Upper lobe of left lung (tissue), 6 donors: Measurements from ENCODE around the gene RAB11FIP3. TPM values are rescaled to one million over a fixed set of nuclear protein-coding genes. Genes with fewer than 3 reads are reported as not detected.
"Not testable (repeated sequence)": the region's sequence is repeated elsewhere in the genome, so short reads cannot be mapped to it uniquely, and the experiment has no call there.

ENCODE experiments used
- ATAC-seq, 2 donors: fragments of 200-7000 bp; cut with Tn5 transposase; one replicate each; pipeline ENCODE4 v1.9.1; 2022; ENCODE audit warnings: mild to moderate bottlenecking in 2 of 2, moderate library complexity in 2 of 2; ENCODE audit not compliant: low FRiP score in 2 of 2
- DNase-seq, 2 donors: peaks; one replicate each; pipeline ENCODE4 v3.0.0-alpha.2; 2019 to 2020
- H3K27ac ChIP-seq, 4 donors: fragments of 200-600 bp; sonication (generic); one replicate each; pipeline ENCODE4 v1.5.1; 2016 to 2019
- H3K27me3 ChIP-seq, 4 donors: fragments of 200-600 bp; sonication (generic); one replicate each; pipeline ENCODE4 v1.5.1; 2017 to 2019
- H3K36me3 ChIP-seq, 4 donors: fragments of 200-600 bp; sonication (generic); one replicate each; pipeline ENCODE4 v1.5.1; 2016 to 2019
- H3K4me1 ChIP-seq, 4 donors: fragments of 200-600 bp; sonication (generic); one replicate each; pipeline ENCODE4 v1.5.1; 2018 to 2019
- H3K4me3 ChIP-seq, 4 donors: fragments of 200-600 bp; sonication (generic); one replicate each; pipeline ENCODE4 v1.5.1; 2017 to 2019; ENCODE audit warnings: mild to moderate bottlenecking in 2 of 4, moderate library complexity in 1 of 4
- H3K9me3 ChIP-seq, 4 donors: fragments of 200-600 bp; sonication (generic); one replicate each; pipeline ENCODE4 v1.5.1; 2018 to 2019
- EP300 ChIP-seq, 4 donors: sonication (generic); formaldehyde crosslinking; IDR thresholded peaks; one replicate each; pipeline ENCODE4 v1.5.1; 2017; ENCODE audit warnings: antibody characterized with exemption in 4 of 4, control low read depth in 2 of 4
- POLR2A ChIP-seq, 4 donors: fragments of 450-650 bp; IDR thresholded peaks; one replicate each; pipeline ENCODE4 v1.5.1; 2016 to 2017; ENCODE audit warnings: antibody characterized with exemption in 4 of 4, mild to moderate bottlenecking in 2 of 4
- POLR2AphosphoS5 ChIP-seq, 2 donors: sonication (generic); formaldehyde crosslinking; IDR thresholded peaks; one replicate each; pipeline ENCODE4 v1.5.1; 2017; ENCODE audit warnings: antibody characterized with exemption in 2 of 2
- WGBS, 2 donors: methylation state at CpG; one replicate each; pipeline ENCODE4 v1.1.5; 2017 to 2018; 5-methylcytosine and 5-hydroxymethylcytosine counted together
- total RNA-seq, 6 donors: library from RNA; depleted of rRNA in 4 of 6; stranded (reverse); fragments of >200 nt in 4 of 6; gene quantifications; one replicate each; pipeline versions ENCODE4 v1.1.0 to v1.2.1, GENCODE V29; 2016 to 2021
- TF ChIP-seq, protein P1 (sequence below), 6 experiments: fragments of 450-650 bp in 4 of 6; fragments of 200-600 bp in 2 of 6; sonication (generic) in 2 of 6; IDR thresholded peaks; one replicate each; pipeline ENCODE4 v1.5.1; 2016 to 2019; ENCODE audit warnings: antibody characterized with exemption in 6 of 6
- donor health status: DM: no; HTN: no; CAD: no; lungs with moderate emphysema.
- donor health status: DM: no; HTN: yes; CAD: no; lungs with severe emphysema.

RAB11FIP3 gene
- total RNA-seq, 6 donors from 2014 or later = 38.9 to 95.3 (median 43.8) TPM

DNA sequence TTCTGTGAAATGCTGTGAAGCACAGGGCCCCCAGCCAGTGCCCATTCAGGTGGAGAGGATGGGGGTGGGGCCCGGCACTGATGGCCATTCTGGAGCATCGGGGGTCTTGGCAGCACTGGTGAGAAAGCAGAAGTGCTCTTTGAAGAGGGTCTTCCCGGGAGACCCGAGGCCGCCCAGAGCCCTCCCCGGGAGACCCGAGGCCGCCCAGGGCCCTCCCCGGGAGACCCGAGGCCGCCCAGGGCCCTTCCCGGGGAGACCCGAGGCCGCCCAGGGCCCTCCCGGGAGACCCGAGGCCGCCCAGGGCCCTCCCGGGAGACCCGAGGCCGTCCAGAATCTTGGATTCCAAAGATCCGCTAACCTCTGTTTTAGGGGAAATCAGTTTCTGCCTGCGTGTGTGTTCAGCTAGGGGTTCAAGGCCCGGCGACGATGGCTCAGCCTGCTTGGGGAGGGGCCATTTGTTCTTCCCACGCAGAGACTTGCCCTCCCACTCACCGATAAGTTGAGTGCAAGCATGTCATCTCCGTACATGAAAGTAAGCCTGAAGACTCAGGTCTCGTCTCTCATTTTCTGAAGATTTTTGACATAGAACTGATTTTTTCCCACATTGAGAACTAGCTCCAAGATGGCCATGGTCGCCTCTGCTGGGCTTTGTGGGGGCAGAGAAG lies 66.9 kb downstream of the RAB11FIP3 start:
- ATAC-seq = no peak
- DNase-seq = no peak
- H3K4me1 ChIP-seq = no peaks in the 10 kb centered on the region
- no peak overlapping the region for H3K27ac ChIP-seq
- 94 to 95% methylated on average over 10 to 22 of the region's 30 CpGs for WGBS, 2 donors
- H3K4me3 ChIP-seq = no peak overlapping the region
- TF ChIP-seq POLR2A (IDR thresholded peaks at IDR 0.05) (no peak), POLR2AphosphoS5 (IDR thresholded peaks at IDR 0.05) (no peak), EP300 (IDR thresholded peaks at IDR 0.05) (no peak)
- TF ChIP-seq, protein P1, sequence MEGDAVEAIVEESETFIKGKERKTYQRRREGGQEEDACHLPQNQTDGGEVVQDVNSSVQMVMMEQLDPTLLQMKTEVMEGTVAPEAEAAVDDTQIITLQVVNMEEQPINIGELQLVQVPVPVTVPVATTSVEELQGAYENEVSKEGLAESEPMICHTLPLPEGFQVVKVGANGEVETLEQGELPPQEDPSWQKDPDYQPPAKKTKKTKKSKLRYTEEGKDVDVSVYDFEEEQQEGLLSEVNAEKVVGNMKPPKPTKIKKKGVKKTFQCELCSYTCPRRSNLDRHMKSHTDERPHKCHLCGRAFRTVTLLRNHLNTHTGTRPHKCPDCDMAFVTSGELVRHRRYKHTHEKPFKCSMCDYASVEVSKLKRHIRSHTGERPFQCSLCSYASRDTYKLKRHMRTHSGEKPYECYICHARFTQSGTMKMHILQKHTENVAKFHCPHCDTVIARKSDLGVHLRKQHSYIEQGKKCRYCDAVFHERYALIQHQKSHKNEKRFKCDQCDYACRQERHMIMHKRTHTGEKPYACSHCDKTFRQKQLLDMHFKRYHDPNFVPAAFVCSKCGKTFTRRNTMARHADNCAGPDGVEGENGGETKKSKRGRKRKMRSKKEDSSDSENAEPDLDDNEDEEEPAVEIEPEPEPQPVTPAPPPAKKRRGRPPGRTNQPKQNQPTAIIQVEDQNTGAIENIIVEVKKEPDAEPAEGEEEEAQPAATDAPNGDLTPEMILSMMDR (IDR thresholded peaks at IDR 0.05) = no peak
- no peaks in the 10 kb centered on the region for H3K27me3 ChIP-seq
- no peaks in the 10 kb centered on the region for H3K9me3 ChIP-seq
- H3K36me3 ChIP-seq = peaks cover 0 to 49% (median 30%) of the 10 kb centered on the region in 4 donors

DNA sequence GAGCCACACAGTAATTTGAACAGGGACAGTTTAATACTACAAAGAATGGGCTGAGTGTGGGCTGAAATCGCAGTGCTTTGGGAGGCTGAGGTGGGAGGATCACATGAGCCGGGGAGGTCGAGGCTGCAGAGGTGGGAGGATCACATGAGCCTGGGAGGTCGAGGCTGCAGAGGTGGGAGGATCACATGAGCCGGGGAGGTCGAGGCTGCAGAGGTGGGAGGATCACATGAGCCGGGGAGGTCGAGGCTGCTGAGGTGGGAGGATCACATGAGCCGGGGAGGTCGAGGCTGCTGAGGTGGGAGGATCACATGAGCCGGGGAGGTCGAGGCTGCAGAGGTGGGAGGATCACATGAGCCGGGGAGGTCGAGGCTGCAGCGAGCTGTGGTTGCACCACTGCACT lies 69.2 kb downstream of the RAB11FIP3 start:
- not testable (repeated sequence) for H3K4me1 ChIP-seq, DNase-seq, H3K9me3 ChIP-seq, H3K4me3 ChIP-seq, H3K27ac ChIP-seq, H3K27me3 ChIP-seq, ATAC-seq
- peaks cover 0 to 50% (median 26%) of the 10 kb centered on the region in 4 donors for H3K36me3 ChIP-seq
- WGBS, 2 donors = 83 to 84% methylated on average over 15 of the region's 15 CpGs

DNA sequence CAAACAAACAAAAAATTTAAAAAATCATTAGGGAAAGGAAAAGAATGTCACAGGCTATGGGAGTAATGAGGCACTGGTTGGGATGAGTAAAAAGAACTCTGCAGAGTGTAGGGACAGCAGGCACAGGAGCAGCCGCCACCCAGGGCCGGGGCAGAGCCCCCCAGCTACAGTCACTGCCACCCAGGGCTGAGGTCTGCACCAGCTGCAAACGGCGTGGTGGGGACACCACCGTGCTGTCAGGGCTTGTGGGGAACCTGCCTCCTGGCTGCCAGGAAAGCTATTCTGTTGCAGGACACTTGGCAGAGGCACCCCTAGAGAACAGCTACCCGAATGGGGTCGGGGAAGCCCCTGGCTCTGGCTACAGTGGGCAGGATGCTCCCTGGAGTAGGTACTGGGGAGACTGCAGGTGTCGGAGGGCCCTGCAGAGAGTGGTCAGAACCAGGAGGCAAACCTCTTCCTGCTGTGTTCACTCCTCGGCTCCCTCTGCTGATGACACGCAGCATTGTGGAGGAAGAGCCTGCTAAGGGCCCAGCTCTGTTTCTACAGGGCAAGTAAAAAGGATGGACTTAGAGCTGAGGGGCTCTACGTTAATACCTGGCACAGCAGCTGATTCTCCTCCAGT lies 69.8 kb downstream of the RAB11FIP3 start:
- TF ChIP-seq EP300 (IDR thresholded peaks at IDR 0.05) (no peak), POLR2A (IDR thresholded peaks at IDR 0.05) (no peak), POLR2AphosphoS5 (IDR thresholded peaks at IDR 0.05) (no peak)
- TF ChIP-seq, protein P1 (IDR thresholded peaks at IDR 0.05) = peak in 2 of 6 experiments; percentile 15 to 16
- no peaks in the 10 kb centered on the region for H3K9me3 ChIP-seq
- no peaks in the 10 kb centered on the region for H3K4me1 ChIP-seq
- WGBS, 2 donors = 78 to 82% methylated on average over 11 of the region's 11 CpGs
- ATAC-seq (peak in 1 of 2 donors; percentile 38), DNase-seq (no peak)
- H3K36me3 ChIP-seq = peaks cover 0 to 48% (median 24%) of the 10 kb centered on the region in 4 donors
- no peak overlapping the region for H3K27ac ChIP-seq
- H3K4me3 ChIP-seq = no peak overlapping the region
- no peaks in the 10 kb centered on the region for H3K27me3 ChIP-seq

DNA sequence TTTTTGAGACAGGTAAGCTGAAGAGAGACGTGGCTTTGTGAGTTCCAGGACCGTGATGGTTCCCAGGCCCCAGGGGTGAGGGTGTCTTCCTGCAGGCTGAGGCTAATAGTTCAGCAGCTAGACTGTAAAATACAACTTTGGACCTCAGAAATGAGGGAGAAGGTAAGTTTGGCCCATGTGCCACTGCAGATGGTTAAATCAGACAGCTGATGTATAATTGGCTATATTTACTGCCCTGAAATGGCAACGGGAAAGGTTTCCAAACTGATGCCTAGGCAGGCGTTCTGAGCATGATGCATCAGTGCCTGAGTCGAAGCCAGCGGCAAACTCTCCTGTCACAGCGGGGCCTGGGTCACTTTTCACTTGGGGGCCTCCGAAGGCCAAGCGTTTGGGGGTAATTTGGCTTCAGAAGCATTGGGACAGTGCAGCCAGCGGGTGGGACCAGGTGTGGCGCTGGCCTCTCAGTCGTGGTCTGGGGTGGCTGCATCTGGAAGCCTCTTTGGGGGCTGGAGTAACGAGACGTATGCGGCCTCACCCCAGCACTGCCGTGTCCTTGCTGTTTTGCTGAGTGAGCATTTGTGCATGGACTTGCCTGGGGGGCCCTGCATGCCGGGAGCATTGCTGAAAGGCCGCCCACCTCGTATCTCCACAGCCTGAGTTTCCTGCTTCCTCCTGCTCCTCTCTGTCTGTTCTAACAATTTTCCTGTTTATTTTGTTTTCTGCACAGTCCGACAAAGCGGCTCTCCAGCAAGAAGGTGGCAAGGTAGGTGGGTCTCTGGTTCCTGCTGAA lies 70.8 kb downstream of the RAB11FIP3 start:
- no peaks in the 10 kb centered on the region for H3K4me1 ChIP-seq
- WGBS, 2 donors = 74 to 83% methylated on average over 19 to 21 of the region's 21 CpGs
- no peaks in the 10 kb centered on the region for H3K9me3 ChIP-seq
- no peak overlapping the region for H3K4me3 ChIP-seq
- no peaks in the 10 kb centered on the region for H3K27me3 ChIP-seq
- TF ChIP-seq, protein P1 (IDR thresholded peaks at IDR 0.05) = no peak
- TF ChIP-seq EP300 (IDR thresholded peaks at IDR 0.05) = no peak
- TF ChIP-seq POLR2A (IDR thresholded peaks at IDR 0.05) = no peak
- TF ChIP-seq POLR2AphosphoS5 (IDR thresholded peaks at IDR 0.05) = no peak
- peaks cover 0 to 38% (median 14%) of the 10 kb centered on the region in 4 donors for H3K36me3 ChIP-seq
- DNase-seq (no peak), ATAC-seq (no peak)
- no peak overlapping the region for H3K27ac ChIP-seq

DNA sequence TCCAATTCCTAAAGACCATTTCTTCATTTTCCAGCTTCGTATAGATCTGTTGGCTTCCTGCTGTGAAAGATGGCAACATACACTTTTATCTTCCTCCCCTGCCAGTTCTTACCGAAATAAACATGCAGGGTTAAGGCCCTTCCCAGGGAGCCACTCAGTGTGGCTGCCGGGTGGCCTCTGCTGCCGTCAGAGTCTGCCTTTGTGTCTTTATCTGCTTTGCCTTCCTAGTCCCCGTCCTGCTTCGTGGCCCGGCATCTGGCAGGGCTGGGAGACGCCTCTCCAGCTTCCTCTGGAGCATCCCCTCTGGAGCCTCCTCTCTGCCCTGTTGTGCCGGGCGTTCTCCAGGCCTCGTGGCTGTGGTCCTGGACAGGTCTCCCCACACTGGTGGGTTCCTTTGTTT lies 71.8 kb downstream of the RAB11FIP3 start:
- no peak for ATAC-seq
- Histone ChIP-seq H3K36me3 (peaks cover 0 to 29% (median 10%) of the 10 kb centered on the region in 4 donors), H3K4me3 (no peak overlapping the region), H3K9me3 (no peaks in the 10 kb centered on the region), H3K27ac (no peak overlapping the region), H3K27me3 (no peaks in the 10 kb centered on the region), H3K4me1 (no peaks in the 10 kb centered on the region)
- WGBS, 2 donors = 86 to 89% methylated on average over 11 of the region's 11 CpGs
- no peak for DNase-seq
- TF ChIP-seq, protein P1 (IDR thresholded peaks at IDR 0.05) = no peak
- TF ChIP-seq EP300 (IDR thresholded peaks at IDR 0.05) (no peak), POLR2AphosphoS5 (IDR thresholded peaks at IDR 0.05) (no peak), POLR2A (IDR thresholded peaks at IDR 0.05) (no peak)
